NCI-H2171 (cell line): ENCODE data around the gene IFI27L2.

Experiments
- DNase-seq: peaks from one replicate; lab custom pipeline; 2025; lab: John Stamatoyannopoulos, UW

Gene IFI27L2

GRCh38 chr14:94152676-94153075, 23.3 kb upstream of the IFI27L2 start:
- no peak for DNase-seq

GRCh38 chr14:94145902-94146527, 16.6 kb upstream of the IFI27L2 start:
- peak; percentile 18 for DNase-seq

- DNase-seq, result no peak
These were observed 15.4 kb upstream of the IFI27L2 start for GRCh38 chr14:94144765-94145164.

- DNase-seq, result no peak
These were observed 14.3 kb upstream of the IFI27L2 start for GRCh38 chr14:94143711-94144110.

GRCh38 chr14:94143239-94143638, 13.8 kb upstream of the IFI27L2 start:
- no peak for DNase-seq

GRCh38 chr14:94142836-94143235, 13.4 kb upstream of the IFI27L2 start:
- DNase-seq, result no peak

- no peak for DNase-seq
These were observed 12.8 kb upstream of the IFI27L2 start for GRCh38 chr14:94142247-94142646.

GRCh38 chr14:94139421-94139820, 10.0 kb upstream of the IFI27L2 start:
- no peak for DNase-seq

GRCh38 chr14:94139006-94139405, 9.6 kb upstream of the IFI27L2 start:
- DNase-seq, result no peak

- DNase-seq, result no peak
These were observed 8.8 kb upstream of the IFI27L2 start for GRCh38 chr14:94138251-94138650.

- peak; percentile 57 for DNase-seq
These were observed 7.3 kb upstream of the IFI27L2 start for GRCh38 chr14:94136575-94137331.

GRCh38 chr14:94135476-94135875, 6.1 kb upstream of the IFI27L2 start:
- DNase-seq, result no peak

- peak; percentile 65 for DNase-seq
These were observed 3.0 kb upstream of the IFI27L2 start for GRCh38 chr14:94132285-94132887.

GRCh38 chr14:94129758-94130414, 482 bp upstream of the IFI27L2 start:
- peak; percentile 68 for DNase-seq

- no peak for DNase-seq
These were observed 1.1 kb downstream of the IFI27L2 start for GRCh38 chr14:94128216-94128839.

- no peak for DNase-seq
These were observed 2.1 kb downstream of the IFI27L2 start for GRCh38 chr14:94127330-94127729.

GRCh38 chr14:94126800-94127199, 2.6 kb downstream of the IFI27L2 start:
- no peak for DNase-seq

GRCh38 chr14:94126419-94126677, 3.1 kb downstream of the IFI27L2 start:
- DNase-seq, result no peak

GRCh38 chr14:94125659-94126418, 3.6 kb downstream of the IFI27L2 start:
- no peak for DNase-seq

- DNase-seq, result no peak
These were observed 4.6 kb downstream of the IFI27L2 start for GRCh38 chr14:94124582-94125377.

GRCh38 chr14:94123868-94124267, 5.5 kb downstream of the IFI27L2 start:
- DNase-seq, result no peak
